GM12878 (cell line): ENCODE measurements around the gene ZNF133. TPM values are rescaled to one million over a fixed set of nuclear protein-coding genes. Genes with fewer than 3 reads are reported as not detected.

Experiments
- ATAC-seq: fragments of 200-7000 bp; cut with Tn5 transposase; 3 replicates; pipeline ENCODE4 v1.9.1; 2020; ENCODE audit warnings: mild to moderate bottlenecking, moderate library complexity
- BruUV-seq: library from RNA; stranded (reverse); fragments of 400-500 nt; replicated peaks from 2 replicates; lab custom pipeline; 2021; lab: Mats Ljungman, UMichigan
- CTCF ChIA-PET: fragments of 300-600 bp; sonication (Branson Sonifier 250); formaldehyde crosslinking; extraction: SDS; loops from one replicate; lab custom pipeline; 2021; ENCODE audit warnings: inconsistent platforms; lab: Yijun Ruan, JAX
- POLR2A ChIA-PET: fragments of 350-600 bp; formaldehyde crosslinking; extraction: SDS; loops from one replicate; lab custom pipeline; 2021; ENCODE audit warnings: inconsistent platforms; lab: Charles Lee
- RAD21 ChIA-PET: fragments of 300-600 bp; sonication (Branson Sonifier 250); formaldehyde crosslinking; loops from one replicate; lab custom pipeline; 2023; ENCODE audit warnings: antibody characterized with exemption; ENCODE audit not compliant: unreplicated experiment; lab: Charles Lee
- SMC1A ChIA-PET: fragments of 300-600 bp; sonication (Branson Sonifier 250); formaldehyde crosslinking; loops from one replicate; lab custom pipeline; 2023; ENCODE audit not compliant: unreplicated experiment, uncharacterized antibody; lab: Charles Lee
- DNase-seq: peaks from one replicate; pipeline ENCODE4 v3.0.0-alpha.2; 2011; ENCODE audit warnings: low read depth, low spot score
- FAIRE-seq: peaks from 3 replicates; lab custom pipeline; 2011; peaks lifted over from hg19 to GRCh38; lab: Jason Lieb, UNC
- H2AFZ ChIP-seq: 2 replicates; pipeline ENCODE4 v1.6.0; 2011; ENCODE audit warnings: low read depth, low read length, control low read depth; ENCODE audit not compliant: control insufficient read depth
- H3K27ac ChIP-seq: 2 replicates; pipeline ENCODE4 v1.5.1; 2011; ENCODE audit warnings: control low read depth; ENCODE audit not compliant: control insufficient read depth, insufficient read depth
- H3K27me3 ChIP-seq, 2 experiments: replicated peaks in 1 of 2; 2 replicates each; pipeline versions ENCODE4 v1.6.0 to v1.6.1; 2011; ENCODE audit warnings: low read length in 1 of 2; ENCODE audit not compliant: control insufficient read depth in 2 of 2, insufficient read depth in 2 of 2
- H3K36me3 ChIP-seq, 2 experiments: 2 replicates each; pipeline ENCODE4 v1.5.1; 2011; ENCODE audit warnings: low read length in 1 of 2; ENCODE audit not compliant: control insufficient read depth in 2 of 2, insufficient read depth in 2 of 2
- H3K4me1 ChIP-seq: 2 replicates; pipeline ENCODE4 v1.6.1; 2011; ENCODE audit warnings: mild to moderate bottlenecking, low read length, moderate library complexity, mixed read lengths; ENCODE audit not compliant: control insufficient read depth, insufficient read depth
- H3K4me2 ChIP-seq: 2 replicates; pipeline ENCODE4 v1.6.0; 2011; ENCODE audit warnings: control low read depth; ENCODE audit not compliant: control insufficient read depth, insufficient read depth
- H3K4me3 ChIP-seq: fragments of 200-600 bp; sonication (generic); 2 replicates; pipeline ENCODE4 v1.5.1; 2016
- H3K79me2 ChIP-seq: 2 replicates; pipeline ENCODE4 v1.6.0; 2011; ENCODE audit warnings: low read length; ENCODE audit not compliant: control insufficient read depth, insufficient read depth
- H3K9ac ChIP-seq: 2 replicates; pipeline ENCODE4 v1.8.0; 2011; ENCODE audit warnings: low read length, control low read depth, mixed read lengths; ENCODE audit not compliant: control insufficient read depth, insufficient read depth
- H3K9me3 ChIP-seq: replicated peaks from 3 replicates; pipeline ENCODE4 v1.5.1; 2011; ENCODE audit warnings: mild to moderate bottlenecking, low read length; ENCODE audit not compliant: control insufficient read depth, insufficient read depth
- H4K20me1 ChIP-seq: 2 replicates; pipeline ENCODE4 v1.6.0; 2011; ENCODE audit not compliant: control insufficient read depth, insufficient read depth
- GATAD2B ChIP-seq: fragments of 450-650 bp; conservative IDR thresholded peaks from 2 replicates; pipeline ENCODE4 v1.6.1; 2017; ENCODE audit warnings: low read depth, mild to moderate bottlenecking, moderate library complexity
- SIX5 ChIP-seq: IDR thresholded peaks from 2 replicates; pipeline ENCODE4 v1.6.1; 2011; ENCODE audit warnings: mild to moderate bottlenecking, low read depth, low read length, moderate library complexity; ENCODE audit not compliant: severe bottlenecking
- SREBF2 ChIP-seq: IDR thresholded peaks from 2 replicates; pipeline ENCODE4 v1.6.1; 2012; ENCODE audit warnings: mild to moderate bottlenecking, low read length
- STAT3 ChIP-seq: IDR thresholded peaks from 2 replicates; pipeline ENCODE4 v1.6.1; 2011; ENCODE audit warnings: low read depth, low read length, improper control_type of control experiment
- TBL1XR1 ChIP-seq: IDR thresholded peaks from 2 replicates; pipeline ENCODE4 v1.6.1; 2012; ENCODE audit warnings: low read depth, low read length, improper control_type of control experiment
- WGBS: methylation state at CpG from one replicate; pipeline ENCODE4 v1.1.6; 2016; ENCODE audit warnings: low lambda C conversion rate; ENCODE audit not compliant: insufficient replicate concordance, insufficient coverage; ENCODE audit errors: missing lambda C conversion rate; 5-methylcytosine and 5-hydroxymethylcytosine counted together
- in situ Hi-C: fragments of 300-500 bp; cut with MboI; formaldehyde crosslinking; loops from 9 replicates; pipeline ENCODE4 v1.14.3; 2018; ENCODE audit warnings: mixed read lengths
- intact Hi-C: fragments of 100-400 bp; cut with micrococcal nuclease; formaldehyde crosslinking; loops from one replicate; pipeline ENCODE4 v1.14.2; 2022; ENCODE audit not compliant: unreplicated experiment
- polyA plus RNA-seq, 11 experiments: library from polyadenylated mRNA; depleted of rRNA in 4 of 11; unstranded in 6 of 11; stranded (reverse) in 5 of 11; fragments of >200 nt; fragmentation: Nextera tagmentation in 4 of 11; fragmentation: Illumina TruSeq in 1 of 11; extraction: Ambion mirVana in 4 of 11; extraction: Trizol in 1 of 11; gene quantifications; 1 replicate in 1 of 11; 2 replicates in 10 of 11; pipeline versions ENCODE4 v1.2.1 to v1.2.3, GENCODE V29; 2011 to 2016; ENCODE audit warnings: inconsistent platforms in 2 of 11, missing spikeins in 2 of 11, low read depth in 1 of 11
- total RNA-seq, 4 experiments: library from RNA; depleted of rRNA in 3 of 4; stranded (reverse); fragments of >200 nt in 3 of 4; fragmentation: Illumina TruSeq in 1 of 4; extraction: Trizol in 1 of 4; gene quantifications; 2 replicates each; pipeline versions ENCODE4 v1.2.1 to v1.2.3, GENCODE V29; 2013 to 2021
- TF ChIP-seq, protein P1 (sequence below): fragments of 450-650 bp; IDR thresholded peaks from 2 replicates; pipeline ENCODE4 v1.6.1; 2014; ENCODE audit warnings: mild to moderate bottlenecking
- TF ChIP-seq, protein P2 (sequence below): fragments of 450-650 bp; IDR thresholded peaks from 2 replicates; pipeline ENCODE4 v1.6.1; 2017; ENCODE audit warnings: mild to moderate bottlenecking, moderate library complexity

The ZNF133 gene
- total and polyA plus RNA-seq, 10 of the 15 experiments (the other 5 are each of a cell fraction or from before 2014, with no cell fraction given) = 2.0 to 9.3 (median 7.3) TPM

DNA sequence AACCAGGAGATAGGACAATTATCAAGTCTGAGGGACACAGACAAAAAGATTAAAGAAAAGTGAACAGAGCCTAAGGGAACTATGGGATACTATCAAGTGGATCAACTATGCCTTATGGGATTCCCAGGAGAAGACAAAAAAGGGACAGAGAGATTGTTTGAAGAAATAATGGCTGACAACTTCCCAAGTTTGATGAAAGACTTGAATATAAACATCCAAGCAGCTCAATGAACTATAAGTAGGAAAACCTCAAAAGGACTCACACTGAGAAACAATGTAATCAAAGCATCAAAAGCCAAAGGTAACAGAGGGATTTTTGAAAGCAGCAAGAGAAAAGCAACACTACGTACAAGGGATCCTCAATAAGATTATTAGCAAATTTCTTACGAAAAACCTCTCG is 11.0 kb downstream of the ZNF133 start:
- ChIA-PET POLR2A (no interaction called here), CTCF (interaction anchor here (1.7 kb wide), 1 partner anchor 10 kb away, joined by 5 read pairs; no protein-coding TSS in a partner anchor), SMC1A (no interaction called here), RAD21 (no interaction called here)
- no peaks in the 10 kb centered on the region; a peak in 1 of 4 replicates for H3K36me3 ChIP-seq
- H3K9ac ChIP-seq = no peak overlapping the region
- H3K4me1 ChIP-seq = no peaks in the 10 kb centered on the region
- no peaks in the 10 kb centered on the region for H4K20me1 ChIP-seq
- H3K9me3 ChIP-seq = no peaks in the 10 kb centered on the region; the same call in 2 of the 3 replicates
- no peak overlapping the region for H2AFZ ChIP-seq
- H3K27me3 ChIP-seq = no peaks in the 10 kb centered on the region
- no peak overlapping the region for H3K27ac ChIP-seq
- 98% methylated on average over 3 of the region's 3 CpGs for WGBS
- H3K4me2 ChIP-seq = no peak overlapping the region
- intact Hi-C loops = no loop called here
- FAIRE-seq (no peak), ATAC-seq (no peak), DNase-seq (no peak)
- in situ Hi-C loops = no loop called here
- H3K4me3 ChIP-seq = no peak overlapping the region
- TF ChIP-seq STAT3 (no peak), SREBF2 (no peak), SIX5 (no peak), TBL1XR1 (no peak), GATAD2B (no peak)
- TF ChIP-seq, protein P1, sequence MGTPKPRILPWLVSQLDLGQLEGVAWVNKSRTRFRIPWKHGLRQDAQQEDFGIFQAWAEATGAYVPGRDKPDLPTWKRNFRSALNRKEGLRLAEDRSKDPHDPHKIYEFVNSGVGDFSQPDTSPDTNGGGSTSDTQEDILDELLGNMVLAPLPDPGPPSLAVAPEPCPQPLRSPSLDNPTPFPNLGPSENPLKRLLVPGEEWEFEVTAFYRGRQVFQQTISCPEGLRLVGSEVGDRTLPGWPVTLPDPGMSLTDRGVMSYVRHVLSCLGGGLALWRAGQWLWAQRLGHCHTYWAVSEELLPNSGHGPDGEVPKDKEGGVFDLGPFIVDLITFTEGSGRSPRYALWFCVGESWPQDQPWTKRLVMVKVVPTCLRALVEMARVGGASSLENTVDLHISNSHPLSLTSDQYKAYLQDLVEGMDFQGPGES = no peak
- TF ChIP-seq, protein P2, sequence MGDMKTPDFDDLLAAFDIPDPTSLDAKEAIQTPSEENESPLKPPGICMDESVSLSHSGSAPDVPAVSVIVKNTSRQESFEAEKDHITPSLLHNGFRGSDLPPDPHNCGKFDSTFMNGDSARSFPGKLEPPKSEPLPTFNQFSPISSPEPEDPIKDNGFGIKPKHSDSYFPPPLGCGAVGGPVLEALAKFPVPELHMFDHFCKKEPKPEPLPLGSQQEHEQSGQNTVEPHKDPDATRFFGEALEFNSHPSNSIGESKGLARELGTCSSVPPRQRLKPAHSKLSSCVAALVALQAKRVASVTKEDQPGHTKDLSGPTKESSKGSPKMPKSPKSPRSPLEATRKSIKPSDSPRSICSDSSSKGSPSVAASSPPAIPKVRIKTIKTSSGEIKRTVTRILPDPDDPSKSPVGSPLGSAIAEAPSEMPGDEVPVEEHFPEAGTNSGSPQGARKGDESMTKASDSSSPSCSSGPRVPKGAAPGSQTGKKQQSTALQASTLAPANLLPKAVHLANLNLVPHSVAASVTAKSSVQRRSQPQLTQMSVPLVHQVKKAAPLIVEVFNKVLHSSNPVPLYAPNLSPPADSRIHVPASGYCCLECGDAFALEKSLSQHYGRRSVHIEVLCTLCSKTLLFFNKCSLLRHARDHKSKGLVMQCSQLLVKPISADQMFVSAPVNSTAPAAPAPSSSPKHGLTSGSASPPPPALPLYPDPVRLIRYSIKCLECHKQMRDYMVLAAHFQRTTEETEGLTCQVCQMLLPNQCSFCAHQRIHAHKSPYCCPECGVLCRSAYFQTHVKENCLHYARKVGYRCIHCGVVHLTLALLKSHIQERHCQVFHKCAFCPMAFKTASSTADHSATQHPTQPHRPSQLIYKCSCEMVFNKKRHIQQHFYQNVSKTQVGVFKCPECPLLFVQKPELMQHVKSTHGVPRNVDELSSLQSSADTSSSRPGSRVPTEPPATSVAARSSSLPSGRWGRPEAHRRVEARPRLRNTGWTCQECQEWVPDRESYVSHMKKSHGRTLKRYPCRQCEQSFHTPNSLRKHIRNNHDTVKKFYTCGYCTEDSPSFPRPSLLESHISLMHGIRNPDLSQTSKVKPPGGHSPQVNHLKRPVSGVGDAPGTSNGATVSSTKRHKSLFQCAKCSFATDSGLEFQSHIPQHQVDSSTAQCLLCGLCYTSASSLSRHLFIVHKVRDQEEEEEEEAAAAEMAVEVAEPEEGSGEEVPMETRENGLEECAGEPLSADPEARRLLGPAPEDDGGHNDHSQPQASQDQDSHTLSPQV = no peak
- H3K79me2 ChIP-seq = no peaks in the 10 kb centered on the region
- no TSS peak for BruUV-seq
